ENCODE results near the gene INSYN2B.

The INSYN2B gene

DNA sequence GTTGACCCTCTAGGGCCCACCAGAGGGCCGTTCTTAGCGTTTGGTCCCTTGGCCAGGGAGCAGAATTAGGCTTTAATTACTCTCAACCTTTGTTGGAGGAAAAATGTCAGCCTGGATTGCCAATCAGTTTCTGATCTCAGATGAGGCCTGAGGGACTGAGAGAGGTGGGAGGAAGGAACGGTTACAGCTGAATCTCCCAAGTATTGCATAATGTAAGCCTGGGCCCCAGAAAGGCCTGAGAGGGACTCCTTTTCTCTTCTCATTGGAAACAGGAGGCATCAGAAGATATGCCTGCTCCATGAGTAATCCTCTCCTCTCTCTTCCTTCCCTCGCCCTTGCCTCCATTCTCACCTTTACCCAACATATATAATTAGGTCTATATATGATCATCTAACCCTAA lies 105.7 kb downstream of the INSYN2B start:
- no peak overlapping the region for H3K27ac ChIP-seq (ENCODE audit: low read depth, low read length)

DNA sequence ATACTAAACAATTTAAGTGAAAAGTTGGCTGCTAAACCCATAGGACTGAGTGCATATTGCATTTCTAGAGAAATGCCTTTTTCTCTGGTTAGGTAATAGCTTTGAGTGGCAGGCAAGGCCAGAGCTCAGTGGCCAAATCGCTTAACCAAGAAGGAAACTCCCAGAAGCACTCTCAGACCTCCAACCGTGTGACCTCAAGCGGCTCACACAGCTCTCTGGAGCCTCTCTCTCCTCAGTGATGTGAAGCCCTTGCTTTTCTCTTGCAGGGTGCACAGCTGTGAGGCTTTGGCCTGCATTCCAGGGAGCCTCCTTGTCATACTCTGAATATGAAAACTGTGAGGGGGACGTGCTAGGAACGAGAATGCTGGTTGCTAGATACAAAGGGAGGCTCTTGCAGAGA lies 106.7 kb downstream of the INSYN2B start:
- no peaks in the 10 kb centered on the region for H3K9me3 ChIP-seq (ENCODE audit: control insufficient read depth, insufficient read depth, low read depth, low read length)

More for the DNA sequence above, 105.7 kb downstream of the INSYN2B start:
- no peaks in the 10 kb centered on the region for H3K4me1 ChIP-seq (ENCODE audit: control insufficient read depth, insufficient read depth, low read length)
- H3K36me3 ChIP-seq (ENCODE audit: control insufficient read depth, insufficient read depth, low read length): no peaks in the 10 kb centered on the region
- H3K4me3 ChIP-seq (ENCODE audit: low read depth, low read length): no peak overlapping the region
- no peak overlapping the region for H3K9ac ChIP-seq (ENCODE audit: low read length)
- no peaks in the 10 kb centered on the region for H3K27me3 ChIP-seq (ENCODE audit: control insufficient read depth, insufficient read depth, low read length)
- H3K9me3 ChIP-seq (ENCODE audit: control insufficient read depth, insufficient read depth, low read depth, low read length): no peaks in the 10 kb centered on the region

DNA sequence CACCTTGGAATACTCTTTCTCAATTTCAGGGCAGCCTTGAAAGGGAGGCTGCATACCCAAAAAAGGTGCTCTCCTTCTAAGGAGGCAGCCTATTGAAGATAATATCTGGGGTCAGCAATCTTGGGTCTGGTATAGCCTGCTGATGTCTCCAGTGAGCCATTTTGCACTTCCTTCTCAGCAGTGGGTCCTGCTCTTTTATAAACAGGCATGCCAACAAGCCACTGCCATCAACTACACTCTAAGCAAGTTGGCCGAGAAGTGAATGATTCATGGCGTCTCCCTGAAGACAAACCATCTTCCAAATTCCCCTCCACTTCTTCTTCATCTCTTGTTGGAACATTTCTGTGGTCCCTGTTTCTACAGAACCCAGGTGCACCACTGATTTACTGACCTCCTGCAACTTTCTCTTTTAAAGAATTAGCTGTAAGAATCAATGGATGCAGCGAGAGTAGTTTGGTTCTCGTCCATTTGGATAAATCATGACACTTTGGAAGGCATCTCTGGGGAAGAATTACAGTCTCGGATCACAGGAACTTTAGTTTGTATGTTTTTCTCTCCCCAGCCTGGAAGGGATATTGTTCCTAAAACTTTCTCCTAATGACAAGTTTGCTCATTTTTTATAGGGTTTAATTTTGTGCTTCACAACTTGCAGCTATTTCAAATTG lies 108.3 kb downstream of the INSYN2B start:
- Histone ChIP-seq H3K36me3 (ENCODE audit: control insufficient read depth, insufficient read depth, low read length) (no peaks in the 10 kb centered on the region), H3K4me1 (ENCODE audit: control insufficient read depth, insufficient read depth, low read length) (no peaks in the 10 kb centered on the region)

More for the DNA sequence above, 106.7 kb downstream of the INSYN2B start:
- H3K27ac ChIP-seq (ENCODE audit: low read depth, low read length): no peak overlapping the region
- H3K9ac ChIP-seq (ENCODE audit: low read length): no peak overlapping the region
- H3K36me3 ChIP-seq (ENCODE audit: control insufficient read depth, insufficient read depth, low read length): no peaks in the 10 kb centered on the region
- no peak overlapping the region for H3K4me3 ChIP-seq (ENCODE audit: low read depth, low read length)
- H3K27me3 ChIP-seq (ENCODE audit: control insufficient read depth, insufficient read depth, low read length): no peaks in the 10 kb centered on the region
- H3K4me1 ChIP-seq (ENCODE audit: control insufficient read depth, insufficient read depth, low read length): no peaks in the 10 kb centered on the region

DNA sequence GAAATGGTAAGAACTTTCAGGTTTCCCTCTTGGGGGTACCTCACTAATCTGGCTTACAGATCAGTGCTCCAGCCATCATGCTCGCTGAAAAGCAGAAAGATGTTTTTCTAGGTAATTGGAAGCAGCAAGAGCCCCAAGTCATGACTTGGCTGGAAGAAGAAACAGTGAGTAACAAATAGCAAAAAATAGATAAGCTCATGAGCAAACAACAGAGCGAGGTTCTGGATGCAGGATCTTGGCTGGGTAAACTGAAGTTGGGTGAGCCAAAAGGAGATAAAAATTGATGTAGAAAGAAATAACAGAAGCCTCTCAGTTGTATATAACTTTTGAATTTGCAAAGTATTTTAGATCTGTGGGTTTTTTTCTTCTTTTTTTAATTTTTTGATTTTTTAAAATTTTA lies 110.1 kb downstream of the INSYN2B start:
- H3K9me3 ChIP-seq (ENCODE audit: control insufficient read depth, insufficient read depth, low read depth, low read length): no peaks in the 10 kb centered on the region
- H3K4me3 ChIP-seq (ENCODE audit: low read depth, low read length): no peak overlapping the region
- H3K27me3 ChIP-seq (ENCODE audit: control insufficient read depth, insufficient read depth, low read length): no peaks in the 10 kb centered on the region
- no peaks in the 10 kb centered on the region for H3K36me3 ChIP-seq (ENCODE audit: control insufficient read depth, insufficient read depth, low read length)
- no peak overlapping the region for H3K9ac ChIP-seq (ENCODE audit: low read length)
- no peaks in the 10 kb centered on the region for H3K4me1 ChIP-seq (ENCODE audit: control insufficient read depth, insufficient read depth, low read length)
- H3K27ac ChIP-seq (ENCODE audit: low read depth, low read length): no peak overlapping the region

More for the DNA sequence above, 108.3 kb downstream of the INSYN2B start:
- H3K27ac ChIP-seq (ENCODE audit: low read depth, low read length): no peak overlapping the region
- no peaks in the 10 kb centered on the region for H3K9me3 ChIP-seq (ENCODE audit: control insufficient read depth, insufficient read depth, low read depth, low read length)
- no peaks in the 10 kb centered on the region for H3K27me3 ChIP-seq (ENCODE audit: control insufficient read depth, insufficient read depth, low read length)
- no peak overlapping the region for H3K9ac ChIP-seq (ENCODE audit: low read length)
- H3K4me3 ChIP-seq (ENCODE audit: low read depth, low read length): no peak overlapping the region

DNA sequence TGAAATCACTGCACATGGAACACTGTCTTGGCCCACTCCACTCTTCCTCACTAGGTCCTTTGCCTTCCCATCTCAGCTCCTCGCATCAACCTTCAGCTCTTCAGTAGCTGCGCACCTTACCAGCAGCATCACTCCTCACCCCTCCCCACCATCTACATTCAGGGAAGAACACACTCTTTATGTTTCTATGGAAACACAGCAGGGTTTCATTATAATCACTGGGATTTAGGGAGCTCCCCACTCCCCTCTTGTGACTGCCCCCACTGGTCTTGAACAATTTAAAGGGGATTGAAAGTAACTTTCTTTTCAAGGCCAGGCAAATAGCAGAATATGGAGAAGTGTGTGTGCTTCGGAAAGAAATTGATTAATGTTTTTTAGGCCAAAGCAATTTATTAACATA lies 111.2 kb downstream of the INSYN2B start:
- no peaks in the 10 kb centered on the region for H3K4me1 ChIP-seq (ENCODE audit: control insufficient read depth, insufficient read depth, low read length)
- H3K9ac ChIP-seq (ENCODE audit: low read length): no peak overlapping the region
- H3K27ac ChIP-seq (ENCODE audit: low read depth, low read length): no peak overlapping the region
- H3K36me3 ChIP-seq (ENCODE audit: control insufficient read depth, insufficient read depth, low read length): no peaks in the 10 kb centered on the region
- H3K4me3 ChIP-seq (ENCODE audit: low read depth, low read length): no peak overlapping the region
- no peaks in the 10 kb centered on the region for H3K27me3 ChIP-seq (ENCODE audit: control insufficient read depth, insufficient read depth, low read length)
- H3K9me3 ChIP-seq (ENCODE audit: control insufficient read depth, insufficient read depth, low read depth, low read length): no peaks in the 10 kb centered on the region

DNA sequence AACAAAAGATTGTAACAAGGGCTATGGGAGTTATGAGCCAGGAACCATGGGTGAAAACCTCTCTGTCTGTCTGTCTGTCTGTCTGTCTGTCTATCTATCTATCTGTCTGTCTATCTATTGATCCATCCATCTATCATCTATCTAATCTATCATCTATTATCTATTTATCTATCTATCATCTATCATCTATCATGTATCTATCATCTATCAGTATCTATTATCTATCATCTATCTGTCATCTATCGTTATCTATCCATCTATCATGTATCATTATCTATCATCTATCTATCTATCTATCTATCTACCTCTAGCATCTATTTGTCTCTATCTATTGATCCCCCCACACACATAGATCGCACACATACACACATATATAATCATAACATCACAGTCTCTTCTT lies 112.9 kb downstream of the INSYN2B start:
- Histone ChIP-seq H3K4me1 (ENCODE audit: control insufficient read depth, insufficient read depth, low read length) (no peaks in the 10 kb centered on the region), H3K9me3 (ENCODE audit: control insufficient read depth, insufficient read depth, low read depth, low read length) (no peaks in the 10 kb centered on the region), H3K27ac (ENCODE audit: low read depth, low read length) (no peak overlapping the region), H3K4me3 (ENCODE audit: low read depth, low read length) (no peak overlapping the region), H3K36me3 (ENCODE audit: control insufficient read depth, insufficient read depth, low read length) (no peaks in the 10 kb centered on the region), H3K9ac (ENCODE audit: low read length) (no peak overlapping the region), H3K27me3 (ENCODE audit: control insufficient read depth, insufficient read depth, low read length) (no peaks in the 10 kb centered on the region)

DNA sequence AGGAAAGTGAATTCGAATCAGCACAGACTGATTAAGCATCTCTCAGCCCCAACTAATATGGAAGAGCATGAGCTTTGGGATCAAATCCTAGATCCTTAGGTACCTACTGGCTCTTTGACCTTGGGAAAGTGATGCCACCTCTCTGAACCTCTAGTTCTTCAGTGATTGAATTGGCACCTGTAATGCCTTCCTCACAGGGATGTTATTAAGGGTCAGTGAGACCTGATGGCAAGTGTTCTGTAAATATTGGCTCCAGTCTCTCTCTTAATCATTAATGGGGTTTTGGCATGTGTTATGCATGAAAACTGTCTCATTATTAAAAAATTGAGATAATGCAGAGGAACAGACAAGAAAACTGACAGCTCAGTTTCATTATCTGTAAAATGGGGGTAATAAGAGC lies 115.8 kb downstream of the INSYN2B start:
- Histone ChIP-seq H3K4me3 (ENCODE audit: low read depth, low read length) (no peak overlapping the region), H3K27ac (ENCODE audit: low read depth, low read length) (no peak overlapping the region), H3K9ac (ENCODE audit: low read length) (no peak overlapping the region), H3K36me3 (ENCODE audit: control insufficient read depth, insufficient read depth, low read length) (no peaks in the 10 kb centered on the region), H3K9me3 (ENCODE audit: control insufficient read depth, insufficient read depth, low read depth, low read length) (no peaks in the 10 kb centered on the region), H3K4me1 (ENCODE audit: control insufficient read depth, insufficient read depth, low read length) (no peaks in the 10 kb centered on the region), H3K27me3 (ENCODE audit: control insufficient read depth, insufficient read depth, low read length) (no peaks in the 10 kb centered on the region)

DNA sequence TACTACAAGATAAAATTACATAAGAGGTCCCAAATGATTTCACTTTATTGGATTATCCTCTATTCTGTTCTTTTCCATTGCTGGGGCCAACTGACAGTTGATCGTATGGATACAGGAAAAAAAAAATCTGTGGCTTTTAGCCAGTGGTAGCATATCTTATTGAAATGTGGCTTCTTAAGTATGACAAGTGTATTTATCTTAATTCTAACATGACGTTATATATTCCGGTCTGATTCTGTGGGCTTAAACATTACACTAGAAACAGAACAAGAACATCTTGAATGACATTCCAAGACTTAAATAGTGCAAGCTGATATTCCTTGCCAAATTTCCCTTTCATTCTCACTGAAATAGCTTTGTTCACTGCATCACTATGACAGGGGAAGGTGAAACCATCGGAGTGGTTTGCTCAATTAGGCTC lies 117.9 kb downstream of the INSYN2B start:
- no peak overlapping the region for H3K27ac ChIP-seq (ENCODE audit: low read depth, low read length)
- no peaks in the 10 kb centered on the region for H3K4me1 ChIP-seq (ENCODE audit: control insufficient read depth, insufficient read depth, low read length)
- no peaks in the 10 kb centered on the region for H3K36me3 ChIP-seq (ENCODE audit: control insufficient read depth, insufficient read depth, low read length)
- H3K9me3 ChIP-seq (ENCODE audit: control insufficient read depth, insufficient read depth, low read depth, low read length): no peaks in the 10 kb centered on the region
- no peaks in the 10 kb centered on the region for H3K27me3 ChIP-seq (ENCODE audit: control insufficient read depth, insufficient read depth, low read length)
- no peak overlapping the region for H3K4me3 ChIP-seq (ENCODE audit: low read depth, low read length)
- no peak overlapping the region for H3K9ac ChIP-seq (ENCODE audit: low read length)

DNA sequence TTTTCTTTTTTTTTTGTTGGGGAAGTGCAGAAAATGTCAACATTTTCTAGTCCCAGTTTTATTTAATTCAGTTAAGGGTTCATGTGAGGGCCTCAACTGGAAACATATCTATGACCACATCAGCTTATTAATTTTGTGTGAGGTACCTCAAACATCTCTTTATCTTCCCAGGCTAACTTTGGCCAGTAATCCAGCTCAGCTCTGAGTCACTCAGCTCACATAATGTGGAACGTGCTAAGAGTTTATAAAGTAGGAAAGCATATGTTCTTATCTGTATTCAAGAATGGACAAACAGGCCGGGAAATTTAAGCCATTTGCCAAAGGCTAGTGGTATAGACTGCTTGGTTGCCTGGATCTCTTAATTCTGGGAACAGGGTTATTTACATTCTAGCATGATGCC lies 118.4 kb downstream of the INSYN2B start:
- no peak overlapping the region for H3K4me3 ChIP-seq (ENCODE audit: low read depth, low read length)
- no peak overlapping the region for H3K9ac ChIP-seq (ENCODE audit: low read length)
- H3K36me3 ChIP-seq (ENCODE audit: control insufficient read depth, insufficient read depth, low read length): no peaks in the 10 kb centered on the region
- H3K27ac ChIP-seq (ENCODE audit: low read depth, low read length): no peak overlapping the region
- H3K27me3 ChIP-seq (ENCODE audit: control insufficient read depth, insufficient read depth, low read length): no peaks in the 10 kb centered on the region
- H3K4me1 ChIP-seq (ENCODE audit: control insufficient read depth, insufficient read depth, low read length): no peaks in the 10 kb centered on the region
- no peaks in the 10 kb centered on the region for H3K9me3 ChIP-seq (ENCODE audit: control insufficient read depth, insufficient read depth, low read depth, low read length)

DNA sequence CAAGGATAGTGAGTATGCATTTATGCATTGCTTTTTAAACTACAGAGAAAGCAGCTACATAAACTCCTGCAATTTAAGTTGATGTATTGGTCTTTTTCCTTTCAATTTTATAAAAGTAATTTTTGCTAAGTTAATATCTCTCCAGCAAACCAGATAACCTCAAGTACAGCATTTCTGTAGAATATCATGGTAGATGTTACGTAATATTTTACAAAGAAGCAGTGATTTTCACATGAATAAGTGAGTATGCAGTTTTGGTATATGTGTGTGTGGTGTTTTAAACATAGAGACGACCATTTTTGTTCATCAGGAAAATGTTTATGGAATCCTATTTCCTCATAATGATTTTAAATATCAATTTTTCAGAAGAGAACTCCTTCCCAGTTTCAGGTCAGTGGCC lies 118.9 kb downstream of the INSYN2B start:
- Histone ChIP-seq H3K27ac (ENCODE audit: low read depth, low read length) (no peak overlapping the region), H3K4me1 (ENCODE audit: control insufficient read depth, insufficient read depth, low read length) (no peaks in the 10 kb centered on the region), H3K27me3 (ENCODE audit: control insufficient read depth, insufficient read depth, low read length) (no peaks in the 10 kb centered on the region), H3K4me3 (ENCODE audit: low read depth, low read length) (no peak overlapping the region), H3K9ac (ENCODE audit: low read length) (no peak overlapping the region), H3K9me3 (ENCODE audit: control insufficient read depth, insufficient read depth, low read depth, low read length) (no peaks in the 10 kb centered on the region), H3K36me3 (ENCODE audit: control insufficient read depth, insufficient read depth, low read length) (no peaks in the 10 kb centered on the region)

DNA sequence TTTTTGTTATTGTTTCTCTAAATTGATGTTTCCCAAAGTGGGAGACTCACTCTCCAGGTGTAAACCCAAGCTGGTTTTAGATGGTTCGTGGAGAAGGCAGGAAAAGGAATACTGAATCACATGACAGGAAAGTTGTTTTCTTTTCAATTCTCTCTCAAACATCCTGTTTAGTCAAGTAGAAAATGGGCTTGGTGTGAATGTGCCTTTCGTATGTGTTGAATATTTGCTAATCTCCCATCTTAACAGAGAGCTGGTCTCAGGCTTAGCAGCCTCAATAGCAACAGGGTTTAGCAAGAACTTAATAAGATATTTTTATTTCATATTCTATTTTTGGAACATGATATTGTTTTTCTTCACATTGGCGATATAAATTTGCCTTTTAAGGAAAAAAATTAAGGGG lies 119.7 kb downstream of the INSYN2B start:
- Histone ChIP-seq H3K4me3 (ENCODE audit: low read depth, low read length) (no peak overlapping the region), H3K4me1 (ENCODE audit: control insufficient read depth, insufficient read depth, low read length) (no peaks in the 10 kb centered on the region), H3K9me3 (ENCODE audit: control insufficient read depth, insufficient read depth, low read depth, low read length) (no peaks in the 10 kb centered on the region), H3K27me3 (ENCODE audit: control insufficient read depth, insufficient read depth, low read length) (no peaks in the 10 kb centered on the region), H3K36me3 (ENCODE audit: control insufficient read depth, insufficient read depth, low read length) (no peaks in the 10 kb centered on the region), H3K27ac (ENCODE audit: low read depth, low read length) (no peak overlapping the region), H3K9ac (ENCODE audit: low read length) (no peak overlapping the region)

DNA sequence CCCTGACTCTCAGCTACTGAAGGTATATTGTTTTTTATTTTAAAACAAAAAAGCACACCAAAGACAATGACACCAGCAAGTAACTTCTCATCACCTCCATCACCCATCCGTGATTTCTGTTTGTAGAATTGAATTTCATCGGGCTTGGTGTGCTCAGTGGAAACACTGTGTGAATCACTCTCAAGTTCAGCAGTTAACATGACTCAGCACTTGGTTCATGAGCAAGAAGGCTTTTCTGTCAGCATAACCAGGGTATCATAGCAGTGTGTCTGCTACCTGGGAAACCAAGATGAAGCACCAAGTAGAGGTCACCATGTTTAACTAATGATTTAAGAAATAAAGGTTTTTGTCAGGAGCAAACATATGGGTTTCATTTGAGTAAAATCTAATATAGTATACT lies 123.7 kb downstream of the INSYN2B start:
- H3K27me3 ChIP-seq (ENCODE audit: control insufficient read depth, insufficient read depth, low read length): no peaks in the 10 kb centered on the region
- no peak overlapping the region for H3K27ac ChIP-seq (ENCODE audit: low read depth, low read length)
- peaks cover 6% of the 10 kb centered on the region for H3K9me3 ChIP-seq (ENCODE audit: control insufficient read depth, insufficient read depth, low read depth, low read length)
- H3K36me3 ChIP-seq (ENCODE audit: control insufficient read depth, insufficient read depth, low read length): no peaks in the 10 kb centered on the region
- H3K9ac ChIP-seq (ENCODE audit: low read length): no peak overlapping the region
- H3K4me1 ChIP-seq (ENCODE audit: control insufficient read depth, insufficient read depth, low read length): no peaks in the 10 kb centered on the region
- H3K4me3 ChIP-seq (ENCODE audit: low read depth, low read length): no peak overlapping the region
